ENCODE data around the gene SCN1A. TPM values are rescaled to one million over a fixed set of nuclear protein-coding genes. Genes with fewer than 3 reads are reported as not detected.

The SCN1A gene
- total and polyA plus RNA-seq, 2 donors (not counting 3 experiments of a cell fraction or from before 2014, with no cell fraction given) = not detected

DNA sequence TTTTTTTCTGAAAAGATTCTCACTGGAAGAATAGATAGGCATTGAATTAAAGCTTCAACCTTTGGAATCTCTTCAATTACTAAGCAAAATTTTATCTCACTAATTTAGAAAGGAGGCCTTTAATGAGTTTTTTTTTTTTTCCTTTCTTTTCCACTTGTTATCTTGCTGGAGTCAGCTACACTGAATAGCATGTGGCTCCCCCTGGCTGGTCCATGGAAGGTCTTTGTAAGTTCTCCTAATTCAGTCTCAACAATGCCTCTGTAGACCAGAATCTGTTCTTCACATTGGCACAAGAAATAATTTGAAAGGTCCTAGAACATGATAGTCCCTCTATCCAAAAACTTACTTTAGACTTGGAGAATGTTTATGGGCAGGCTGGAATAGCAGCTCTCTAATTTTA lies 24.2 kb upstream of the SCN1A start:
- H3K9ac ChIP-seq (replicated peaks; ENCODE audit: extremely low read depth, insufficient read depth, low read length) = no peak overlapping the region
- no peaks in the 10 kb centered on the region for H3K9me3 ChIP-seq (replicated peaks; ENCODE audit: control insufficient read depth, insufficient read depth, low read length)
- H3K9me1 ChIP-seq (replicated peaks; ENCODE audit: control insufficient read depth, extremely low read depth, insufficient read depth, low read length) = no peaks in the 10 kb centered on the region
- intact Hi-C loops (cut with micrococcal nuclease) = no loop called here
- DNase-seq (ENCODE audit: low read depth, low spot score) (no peak), FAIRE-seq (no peak)
- no peaks in the 10 kb centered on the region for H3K4me1 ChIP-seq (ENCODE audit: control insufficient read depth, extremely low read depth, insufficient read depth, low read length)
- H3K27me3 ChIP-seq (ENCODE audit: control insufficient read depth in 2 of 2, insufficient read depth in 2 of 2, low read length in 2 of 2) = no peaks in the 10 kb centered on the region
- H3K4me2 ChIP-seq (ENCODE audit: insufficient read depth, low read length) = no peak overlapping the region
- BruUV-seq (replicated peaks) = no TSS peak
- dilution Hi-C loops (cut with MboI; ENCODE audit: extremely low pct_ligation_motif_present, low sequenced_read_pairs) = no loop called here
- no peaks in the 10 kb centered on the region for H3K79me2 ChIP-seq (ENCODE audit: control insufficient read depth, insufficient read depth, low read length)
- no peak overlapping the region for H2AFZ ChIP-seq (ENCODE audit: low read depth, low read length)
- TF ChIP-seq GATA2 (IDR thresholded peaks at IDR 0.05; ENCODE audit: insufficient read depth, insufficient read length, low read depth, low read length) (no peak), POLR2AphosphoS5 (IDR thresholded peaks at IDR 0.05; ENCODE audit: insufficient read depth, low read depth, low read length) (no peak), EZH2 (IDR thresholded peaks at IDR 0.05; ENCODE audit: borderline replicate concordance, low read depth, low read length, severe bottlenecking) (no peak), JUN (IDR thresholded peaks at IDR 0.05; ENCODE audit: borderline replicate concordance, insufficient read depth, insufficient read length, low read depth) (no peak), POLR2A (IDR thresholded peaks at IDR 0.05; ENCODE audit: low read depth, low read length) (no peak), MYC (IDR thresholded peaks at IDR 0.05; ENCODE audit: low read depth, low read length) (no peak), FOS (IDR thresholded peaks at IDR 0.05; ENCODE audit: borderline replicate concordance, insufficient read depth, low read length) (no peak)
- TF ChIP-seq, protein P1, sequence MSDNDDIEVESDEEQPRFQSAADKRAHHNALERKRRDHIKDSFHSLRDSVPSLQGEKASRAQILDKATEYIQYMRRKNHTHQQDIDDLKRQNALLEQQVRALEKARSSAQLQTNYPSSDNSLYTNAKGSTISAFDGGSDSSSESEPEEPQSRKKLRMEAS (IDR thresholded peaks at IDR 0.05; ENCODE audit: insufficient read depth, insufficient read length) = no peak
- TF ChIP-seq, protein P2, sequence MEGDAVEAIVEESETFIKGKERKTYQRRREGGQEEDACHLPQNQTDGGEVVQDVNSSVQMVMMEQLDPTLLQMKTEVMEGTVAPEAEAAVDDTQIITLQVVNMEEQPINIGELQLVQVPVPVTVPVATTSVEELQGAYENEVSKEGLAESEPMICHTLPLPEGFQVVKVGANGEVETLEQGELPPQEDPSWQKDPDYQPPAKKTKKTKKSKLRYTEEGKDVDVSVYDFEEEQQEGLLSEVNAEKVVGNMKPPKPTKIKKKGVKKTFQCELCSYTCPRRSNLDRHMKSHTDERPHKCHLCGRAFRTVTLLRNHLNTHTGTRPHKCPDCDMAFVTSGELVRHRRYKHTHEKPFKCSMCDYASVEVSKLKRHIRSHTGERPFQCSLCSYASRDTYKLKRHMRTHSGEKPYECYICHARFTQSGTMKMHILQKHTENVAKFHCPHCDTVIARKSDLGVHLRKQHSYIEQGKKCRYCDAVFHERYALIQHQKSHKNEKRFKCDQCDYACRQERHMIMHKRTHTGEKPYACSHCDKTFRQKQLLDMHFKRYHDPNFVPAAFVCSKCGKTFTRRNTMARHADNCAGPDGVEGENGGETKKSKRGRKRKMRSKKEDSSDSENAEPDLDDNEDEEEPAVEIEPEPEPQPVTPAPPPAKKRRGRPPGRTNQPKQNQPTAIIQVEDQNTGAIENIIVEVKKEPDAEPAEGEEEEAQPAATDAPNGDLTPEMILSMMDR (IDR thresholded peaks at IDR 0.05; ENCODE audit: extremely low read depth in 1 of 2, insufficient read depth in 1 of 2, low read depth in 1 of 2, low read length in 2 of 2) = no peak
- H3K36me3 ChIP-seq (ENCODE audit: control insufficient read depth in 2 of 2, extremely low read depth in 1 of 2, insufficient read depth in 2 of 2, low read length in 2 of 2) = no peaks in the 10 kb centered on the region
- no peak overlapping the region for H3K4me3 ChIP-seq (replicated peaks in 1 of 3; ENCODE audit: insufficient read depth in 1 of 3, low read depth in 1 of 3, low read length in 3 of 3)
- H3K27ac ChIP-seq (ENCODE audit: insufficient read depth, low read depth, low read length) = no peak overlapping the region
- no peaks in the 10 kb centered on the region for H4K20me1 ChIP-seq (replicated peaks; ENCODE audit: control insufficient read depth, extremely low read depth, insufficient read depth, low read length)
- POLR2A ChIA-PET = no interaction called here
- CTCF ChIA-PET = interaction anchor here (0.8 kb wide), 1 partner anchor 24 kb away, joined by 4 read pairs; the partner anchor contains the start of gene SCN1A

Measured in endothelial cell of umbilical vein (primary cell).